CD4-positive, alpha-beta T cell (primary cell): ENCODE data around the gene SYNGR2. TPM values are rescaled to one million over a fixed set of nuclear protein-coding genes. Genes with fewer than 3 reads are reported as not detected.

Experiments used
- ATAC-seq: fragments of 200-7000 bp; cut with Tn5 transposase; one replicate; pipeline ENCODE4 v1.10.0; 2022; ENCODE audit warnings: mild to moderate bottlenecking; ENCODE audit not compliant: poor library complexity
- CTCF ChIA-PET: fragments of 350-600 bp; sonication (Branson Sonifier 250); formaldehyde crosslinking; loops from one replicate; lab custom pipeline; 2021; ENCODE audit warnings: antibody characterized with exemption, inconsistent platforms; lab: Charles Lee
- POLR2A ChIA-PET: fragments of 350-600 bp; sonication (Branson Sonifier 250); formaldehyde crosslinking; loops from one replicate; lab custom pipeline; 2021; ENCODE audit warnings: antibody characterized with exemption, inconsistent platforms; lab: Charles Lee
- DNase-seq, 14 experiments: peaks; one replicate each; pipeline ENCODE4 v3.0.0-alpha.2; 2013 to 2020; ENCODE audit warnings: mixed read lengths in 2 of 14
- H3K27ac ChIP-seq, 2 donors: one replicate each; pipeline versions ENCODE4 v1.5.1 to v1.7.0; 2013; ENCODE audit warnings: low read length in 2 of 2, low read depth in 1 of 2, mild to moderate bottlenecking in 1 of 2
- H3K27me3 ChIP-seq, 2 experiments: 1 replicate in 1 of 2; 2 replicates in 1 of 2; pipeline versions ENCODE4 v1.6.1 to v1.7.0; 2013; ENCODE audit warnings: low read length in 2 of 2, control low read depth in 1 of 2, mild to moderate bottlenecking in 1 of 2, moderate library complexity in 1 of 2; ENCODE audit not compliant: insufficient read depth in 2 of 2, control insufficient read depth in 1 of 2
- H3K36me3 ChIP-seq: one replicate; pipeline ENCODE4 v1.6.1; 2013; ENCODE audit warnings: low read length, control low read depth; ENCODE audit not compliant: insufficient read depth
- H3K4me1 ChIP-seq: one replicate; pipeline ENCODE4 v1.6.1; 2013; ENCODE audit warnings: low read length, control low read depth; ENCODE audit not compliant: insufficient read depth
- H3K4me3 ChIP-seq: one replicate; pipeline ENCODE4 v1.5.1; 2013; ENCODE audit warnings: mild to moderate bottlenecking, low read length, moderate library complexity
- H3K9me3 ChIP-seq, 2 experiments: 1 replicate in 1 of 2; 2 replicates in 1 of 2; pipeline versions ENCODE4 v1.6.1 to v1.7.0; 2013; ENCODE audit warnings: low read length in 2 of 2, mild to moderate bottlenecking in 2 of 2, control low read depth in 1 of 2, moderate library complexity in 1 of 2; ENCODE audit not compliant: control insufficient read depth in 1 of 2, insufficient read depth in 1 of 2
- H3K27ac Mint-ChIP-seq: one replicate; pipeline ENCODE4 v1.8.0; 2020; ENCODE audit warnings: mixed read lengths
- H3K27me3 Mint-ChIP-seq: one replicate; pipeline ENCODE4 v1.8.0; 2021; ENCODE audit warnings: mixed read lengths
- H3K36me3 Mint-ChIP-seq: one replicate; pipeline ENCODE4 v1.8.0; 2021; ENCODE audit warnings: low read depth, mixed read lengths
- H3K4me1 Mint-ChIP-seq: one replicate; pipeline ENCODE4 v1.8.0; 2021; ENCODE audit warnings: low read depth, mixed read lengths
- H3K4me3 Mint-ChIP-seq: one replicate; pipeline ENCODE4 v1.8.0; 2020; ENCODE audit warnings: mild to moderate bottlenecking, mixed read lengths
- H3K9me3 Mint-ChIP-seq: one replicate; pipeline ENCODE4 v1.8.0; 2020; ENCODE audit warnings: mixed read lengths
- CTCF ChIP-seq: fragments of 200-600 bp; IDR thresholded peaks from one replicate; pipeline ENCODE4 v1.8.0; 2022; ENCODE audit warnings: antibody characterized with exemption, mild to moderate bottlenecking
- intact Hi-C, 2 experiments: fragments of 100-400 bp; cut with DNase I in 1 of 2; cut with micrococcal nuclease in 1 of 2; formaldehyde crosslinking; loops; one replicate each; pipeline versions ENCODE4 v1.15.1 to v1.9.0; 2023 to 2025; cut with DNase I, micrococcal nuclease
- total RNA-seq, 174 experiments: library from RNA in 2 of 174; stranded (reverse) in 2 of 174; gene quantifications; one replicate each; pipeline ENCODE4 v1.2.3 and lab custom pipeline; 2021 to 2026

The SYNGR2 gene
- total RNA-seq, 2 experiments from 2014 or later = 34.9 to 41.3 TPM

- Histone ChIP-seq H3K27ac (peak overlapping the region in 1 of 2 donors; percentile 26), H3K4me1 (peaks cover 86% of the 10 kb centered on the region), H3K27me3 (no peaks in the 10 kb centered on the region), H3K36me3 (peaks cover 36% of the 10 kb centered on the region), H3K9me3 (no peaks in the 10 kb centered on the region), H3K4me3 (no peak overlapping the region)
- POLR2A ChIA-PET = interaction anchor here (1.0 to 16.9 kb wide), 11 partner anchors 8 to 37 kb away, joined by 3 to 766 read pairs (median 6); partner anchors contain the start of genes TMC6 and TMC8
- peaks cover 52% of the 10 kb centered on the region for H3K4me1 Mint-ChIP-seq
- H3K4me3 Mint-ChIP-seq = no peak overlapping the region
- no peak for TF ChIP-seq CTCF
- CTCF ChIA-PET = interaction anchor here (1.0 kb wide), 1 partner anchor 31 kb away, joined by 3 read pairs; no protein-coding TSS in a partner anchor
- ATAC-seq = no peak
- H3K27me3 Mint-ChIP-seq = no peaks in the 10 kb centered on the region
- H3K36me3 Mint-ChIP-seq = peaks cover 34% of the 10 kb centered on the region
- DNase-seq = no peak
- H3K9me3 Mint-ChIP-seq = no peaks in the 10 kb centered on the region
- peak overlapping the region; percentile 73 for H3K27ac Mint-ChIP-seq
- intact Hi-C loops = loop anchor here in 1 of 2 experiments (5.0 kb wide), 1 partner anchor 44 kb away; the partner anchor contains the start of genes AFMID and TK1
Observed at GRCh38 chr17:78143214-78144146, 24.9 kb upstream of the SYNGR2 start.

DNA sequence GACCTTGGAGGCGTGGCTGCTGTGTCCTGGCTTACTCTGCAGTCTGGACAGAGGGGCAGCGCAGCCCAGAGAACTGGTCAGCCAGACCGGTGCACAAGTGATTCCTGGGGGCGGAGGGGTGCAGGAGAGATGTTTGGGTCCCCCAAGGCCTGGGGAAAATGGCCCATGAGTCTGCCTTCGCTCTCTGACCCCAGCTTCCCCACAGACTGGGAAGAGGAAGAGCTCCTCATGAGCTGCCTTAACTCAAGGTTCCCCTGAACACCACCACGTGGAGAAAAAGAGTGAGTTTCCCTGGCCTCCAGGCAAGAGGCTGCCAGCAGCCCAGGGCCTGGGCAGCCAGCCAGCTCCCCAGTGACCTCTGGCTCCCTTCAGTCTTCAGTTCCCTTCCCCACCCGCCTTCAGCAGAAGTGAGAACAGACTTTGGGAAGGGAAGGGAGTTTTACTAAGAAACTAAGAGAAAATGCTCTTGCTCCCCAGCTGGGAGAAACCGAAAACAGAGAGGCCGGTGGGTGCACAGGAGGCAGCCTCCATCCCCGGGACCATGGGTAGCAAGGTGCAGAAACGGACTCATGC is 24.1 kb upstream of the SYNGR2 start:
- Histone ChIP-seq H3K27me3 (no peaks in the 10 kb centered on the region), H3K4me1 (peaks cover 82% of the 10 kb centered on the region), H3K4me3 (no peak overlapping the region), H3K36me3 (peaks cover 28% of the 10 kb centered on the region), H3K9me3 (no peaks in the 10 kb centered on the region), H3K27ac (peak overlapping the region in 1 of 2 donors; percentile 2)
- ChIA-PET POLR2A (interaction anchor here (1.0 to 16.9 kb wide), 9 partner anchors 10 to 38 kb away, joined by 3 to 766 read pairs (median 5); partner anchors contain the start of genes TMC6 and TMC8), CTCF (interaction anchor here (1.0 kb wide), 2 partner anchors 9 to 32 kb away, joined by 3 read pairs; no protein-coding TSS in a partner anchor)
- peaks cover 48% of the 10 kb centered on the region for H3K4me1 Mint-ChIP-seq
- H3K27ac Mint-ChIP-seq = peak overlapping the region; percentile 73
- peaks cover 28% of the 10 kb centered on the region for H3K36me3 Mint-ChIP-seq
- DNase-seq = peak in 2 of 14 experiments; percentile 63 to 68
- no peaks in the 10 kb centered on the region for H3K27me3 Mint-ChIP-seq
- no peak overlapping the region for H3K4me3 Mint-ChIP-seq
- ATAC-seq = no peak
- no peak for TF ChIP-seq CTCF
- no peaks in the 10 kb centered on the region for H3K9me3 Mint-ChIP-seq
- intact Hi-C loops = loop anchor here in 1 of 2 experiments (5.0 kb wide), 1 partner anchor 43 kb away; the partner anchor contains the start of genes AFMID and TK1
